ENCODE data around the gene SPIC. TPM values are rescaled to one million over a fixed set of nuclear protein-coding genes. Genes with fewer than 3 reads are reported as not detected.

The SPIC gene
- total and polyA plus RNA-seq, 5 donors: not detected

- ATAC-seq (no peak), DNase-seq (no peak)
- intact Hi-C loops (cut with DNase I): no loop called here
- H3K4me1 ChIP-seq (ENCODE audit: control insufficient read depth, insufficient read depth, low read length): no peaks in the 10 kb centered on the region
- no peaks in the 10 kb centered on the region for H3K27me3 ChIP-seq (ENCODE audit: control insufficient read depth, insufficient read depth)
- 41% methylated on average over 2 of the region's 2 CpGs for WGBS
- no peak overlapping the region for H3K4me3 ChIP-seq (ENCODE audit: low read length)
- H3K9me3 ChIP-seq (ENCODE audit: control insufficient read depth, low read length): no peaks in the 10 kb centered on the region
- no peak overlapping the region for H3K27ac ChIP-seq (ENCODE audit: low read length)
Measured at GRCh38 chr12:101536069-101536674, 61.0 kb downstream of the SPIC start.

Other genes with a start within 250 kb of the SPIC start
- 1 to 10 TPM; 5.7 to 8.5 (median 7.6) TPM for gene UTP20, start 195.2 kb upstream of the SPIC start, total RNA-seq
- 2.1 TPM for gene UTP20, start 195.2 kb upstream of the SPIC start, polyA plus RNA-seq
- gene ARL1, start 67.6 kb upstream of the SPIC start, total RNA-seq: 100 to 1,000 TPM in 3 of 4 donors, 10 to 100 TPM in 1; 85.0 to 114 (median 104) TPM
- gene ARL1, start 67.6 kb upstream of the SPIC start, polyA plus RNA-seq: 45.7 TPM
- 10 to 100 TPM; 10.3 to 27.9 (median 18.8) TPM for gene MYBPC1, start 119.6 kb downstream of the SPIC start, total RNA-seq
- 15.7 TPM for gene MYBPC1, start 119.6 kb downstream of the SPIC start, polyA plus RNA-seq
- 100 to 1,000 TPM; 148 to 182 (median 165) TPM for gene CHPT1, start 222.3 kb downstream of the SPIC start, total RNA-seq
- gene CHPT1, start 222.3 kb downstream of the SPIC start, polyA plus RNA-seq: 168 TPM